ENCODE data around the gene FBXW11.

DNA sequence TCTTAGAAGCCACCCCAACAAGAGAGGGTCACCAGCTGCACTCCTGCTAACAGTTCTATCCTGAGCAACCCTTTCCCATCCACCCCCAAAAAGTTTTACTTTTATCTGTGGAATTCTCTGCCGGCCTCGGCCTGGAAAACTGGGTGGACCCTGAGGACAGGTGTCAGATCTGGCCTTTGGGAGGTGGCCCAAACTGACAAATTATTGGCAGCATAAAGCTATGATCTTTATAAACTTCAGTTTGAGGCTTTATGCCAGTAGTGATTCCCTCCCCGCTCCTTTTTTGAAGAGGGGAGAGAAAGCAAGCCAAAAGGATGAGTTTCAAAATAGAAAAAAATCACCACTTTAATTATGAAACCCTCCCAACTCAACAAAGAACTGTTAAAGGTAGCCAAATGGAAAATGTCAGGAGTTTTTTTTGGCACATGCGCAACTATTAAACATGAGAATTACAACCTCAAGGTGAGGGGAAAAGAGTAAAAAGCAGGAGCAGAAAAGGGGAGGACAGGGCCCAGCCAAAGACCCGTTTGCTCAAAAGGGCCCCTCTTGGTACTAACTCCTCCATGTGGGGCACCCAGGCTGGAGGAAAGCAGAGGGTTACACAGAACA is 49.4 kb downstream of the FBXW11 start:
- TF ChIP-seq, protein P1, sequence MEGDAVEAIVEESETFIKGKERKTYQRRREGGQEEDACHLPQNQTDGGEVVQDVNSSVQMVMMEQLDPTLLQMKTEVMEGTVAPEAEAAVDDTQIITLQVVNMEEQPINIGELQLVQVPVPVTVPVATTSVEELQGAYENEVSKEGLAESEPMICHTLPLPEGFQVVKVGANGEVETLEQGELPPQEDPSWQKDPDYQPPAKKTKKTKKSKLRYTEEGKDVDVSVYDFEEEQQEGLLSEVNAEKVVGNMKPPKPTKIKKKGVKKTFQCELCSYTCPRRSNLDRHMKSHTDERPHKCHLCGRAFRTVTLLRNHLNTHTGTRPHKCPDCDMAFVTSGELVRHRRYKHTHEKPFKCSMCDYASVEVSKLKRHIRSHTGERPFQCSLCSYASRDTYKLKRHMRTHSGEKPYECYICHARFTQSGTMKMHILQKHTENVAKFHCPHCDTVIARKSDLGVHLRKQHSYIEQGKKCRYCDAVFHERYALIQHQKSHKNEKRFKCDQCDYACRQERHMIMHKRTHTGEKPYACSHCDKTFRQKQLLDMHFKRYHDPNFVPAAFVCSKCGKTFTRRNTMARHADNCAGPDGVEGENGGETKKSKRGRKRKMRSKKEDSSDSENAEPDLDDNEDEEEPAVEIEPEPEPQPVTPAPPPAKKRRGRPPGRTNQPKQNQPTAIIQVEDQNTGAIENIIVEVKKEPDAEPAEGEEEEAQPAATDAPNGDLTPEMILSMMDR (conservative IDR thresholded peaks at IDR 0.05 in 1 of 2, IDR thresholded peaks at IDR 0.05 in 1 of 2; ENCODE audit: extremely low read depth in 1 of 2, insufficient read depth in 1 of 2, low read depth in 1 of 2, low read length in 2 of 2) = no peak
- TF ChIP-seq EZH2 (IDR thresholded peaks at IDR 0.05; ENCODE audit: borderline replicate concordance, low read length) = no peak
